Esophagus squamous epithelium (tissue), 5 donors: Measurements from ENCODE around the gene ERC1. TPM values are rescaled to one million over a fixed set of nuclear protein-coding genes. Genes with fewer than 3 reads are reported as not detected.
A peak's percentile ranks its signal among the peaks of the same experiment; 100 is the strongest.

Source experiments
- DNase-seq: peaks from one replicate; lab custom pipeline; 2025; lab: John Stamatoyannopoulos, UW
- H3K27ac ChIP-seq, 4 donors: fragments of 200-600 bp; sonication (generic); one replicate each; pipeline ENCODE4 v1.5.1; 2016 to 2019; ENCODE audit warnings: mild to moderate bottlenecking in 1 of 4
- H3K27me3 ChIP-seq, 4 donors: fragments of 200-600 bp; sonication (generic); 1 replicate in 3 of 4; 2 replicates in 1 of 4; pipeline versions ENCODE4 v1.5.1 to v1.6.0; 2017 to 2021; ENCODE audit warnings: antibody characterized with exemption in 1 of 4
- H3K36me3 ChIP-seq, 3 donors: fragments of 200-600 bp; sonication (generic); one replicate each; pipeline ENCODE4 v1.5.1; 2016 to 2019
- H3K4me1 ChIP-seq, 3 donors: fragments of 200-600 bp; sonication (generic); one replicate each; pipeline ENCODE4 v1.5.1; 2017 to 2019
- H3K4me3 ChIP-seq, 4 donors: fragments of 200-600 bp; sonication (generic); 1 replicate in 3 of 4; 2 replicates in 1 of 4; pipeline ENCODE4 v1.5.1; 2016 to 2019; ENCODE audit warnings: mild to moderate bottlenecking in 2 of 4, moderate library complexity in 1 of 4
- H3K9me3 ChIP-seq, 3 donors: fragments of 200-600 bp; sonication (generic); one replicate each; pipeline ENCODE4 v1.5.1; 2016 to 2019
- CTCF ChIP-seq, 6 experiments: fragments of 450-650 bp in 4 of 6; fragments of 200-600 bp in 2 of 6; sonication (generic) in 2 of 6; IDR thresholded peaks; one replicate each; pipeline ENCODE4 v1.5.1; 2016 to 2019; ENCODE audit warnings: antibody characterized with exemption in 6 of 6, mild to moderate bottlenecking in 4 of 6, moderate library complexity in 4 of 6
- POLR2A ChIP-seq, 4 donors: fragments of 450-650 bp; IDR thresholded peaks; one replicate each; pipeline ENCODE4 v1.6.1; 2017; ENCODE audit warnings: antibody characterized with exemption in 4 of 4, mild to moderate bottlenecking in 4 of 4, moderate library complexity in 3 of 4
- WGBS, 2 donors: methylation state at CpG; one replicate each; pipeline ENCODE4 v1.1.5; 2018; 5-methylcytosine and 5-hydroxymethylcytosine counted together
- intact Hi-C: fragments of 100-400 bp; cut with DNase I; formaldehyde crosslinking; loops from one replicate; pipeline ENCODE4 v1.15.0; 2022
- total RNA-seq, 4 donors: library from RNA; depleted of rRNA; stranded (reverse); fragments of >200 nt; gene quantifications; one replicate each; pipeline ENCODE4 v1.1.0, GENCODE V29; 2016
- donor health status: DM: yes; HTN: yes; CAD: no.

The ERC1 gene
- total RNA-seq, 4 donors from 2014 or later = 19.0 to 50.7 (median 37.5) TPM

DNA sequence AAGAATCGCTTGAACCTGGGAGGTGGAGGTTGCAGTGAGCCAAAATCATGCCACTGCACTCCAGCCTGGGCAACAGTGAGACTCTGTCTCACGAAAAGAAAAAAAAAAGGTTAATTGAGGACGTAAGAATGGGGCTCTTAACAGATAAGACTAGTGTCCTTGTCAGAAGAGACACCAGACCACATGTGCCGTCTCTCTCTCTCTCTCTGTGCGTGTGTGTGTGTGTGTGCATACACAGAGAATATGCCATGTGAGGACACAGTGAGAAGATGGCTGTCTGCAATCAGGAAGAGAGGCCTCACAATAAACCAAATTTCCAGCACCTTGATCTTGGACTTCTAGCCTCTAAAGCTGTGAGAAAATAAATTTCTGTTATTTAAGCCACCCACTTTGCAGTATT is 11.7 kb upstream of the ERC1 start:
- Histone ChIP-seq H3K4me3 (no peak overlapping the region), H3K27me3 (no peaks in the 10 kb centered on the region), H3K27ac (no peak overlapping the region), H3K9me3 (no peaks in the 10 kb centered on the region), H3K4me1 (no peaks in the 10 kb centered on the region), H3K36me3 (peaks cover 0 to 5% (median 0%) of the 10 kb centered on the region in 3 donors)
- intact Hi-C loops = no loop called here
- no peak for TF ChIP-seq CTCF (IDR thresholded peaks at IDR 0.05)
- no peak for TF ChIP-seq POLR2A (IDR thresholded peaks at IDR 0.05)
- DNase-seq = no peak
- WGBS, 2 donors = 75 to 84% methylated on average over 4 to 5 of the region's 5 CpGs

GRCh38 chr12:981176-981828 is 9.7 kb upstream of the ERC1 start:
- WGBS, 2 donors = 86 to 89% methylated on average over 7 to 8 of the region's 8 CpGs
- Histone ChIP-seq H3K4me3 (no peak overlapping the region), H3K27me3 (no peaks in the 10 kb centered on the region), H3K4me1 (no peaks in the 10 kb centered on the region), H3K27ac (no peak overlapping the region), H3K9me3 (no peaks in the 10 kb centered on the region), H3K36me3 (no peaks in the 10 kb centered on the region)
- intact Hi-C loops = no loop called here
- DNase-seq = no peak
- no peak for TF ChIP-seq CTCF (IDR thresholded peaks at IDR 0.05)
- no peak for TF ChIP-seq POLR2A (IDR thresholded peaks at IDR 0.05)

GRCh38 chr12:981961-982360 is 9.1 kb upstream of the ERC1 start:
- Histone ChIP-seq H3K9me3 (no peaks in the 10 kb centered on the region), H3K36me3 (no peaks in the 10 kb centered on the region), H3K4me1 (no peaks in the 10 kb centered on the region), H3K4me3 (no peak overlapping the region), H3K27ac (no peak overlapping the region), H3K27me3 (no peaks in the 10 kb centered on the region)
- DNase-seq = no peak
- WGBS, 2 donors = 73 to 90% methylated on average over 3 of the region's 3 CpGs
- intact Hi-C loops = no loop called here
- TF ChIP-seq CTCF (IDR thresholded peaks at IDR 0.05) = no peak
- TF ChIP-seq POLR2A (IDR thresholded peaks at IDR 0.05) = no peak

DNA sequence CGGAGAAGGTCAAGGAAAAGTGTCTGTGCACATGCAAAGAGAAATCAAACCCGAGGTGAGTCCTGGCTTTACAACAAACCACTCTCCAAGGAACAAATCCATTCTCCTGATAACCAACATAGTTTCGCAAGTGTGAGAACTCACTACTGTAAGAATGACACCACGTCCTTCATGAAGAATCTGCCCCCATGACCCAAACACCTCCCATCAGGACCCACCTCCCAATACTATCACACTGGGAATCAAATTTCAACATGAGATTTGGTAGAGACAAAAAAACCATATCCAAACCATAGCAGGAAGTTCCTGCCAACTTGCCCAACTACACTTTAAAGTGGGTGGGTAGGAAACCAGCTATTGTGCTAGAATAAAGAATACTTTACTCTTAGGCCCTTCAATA is 2.4 kb upstream of the ERC1 start:
- intact Hi-C loops = no loop called here
- Histone ChIP-seq H3K4me1 (peaks cover 7 to 44% (median 22%) of the 10 kb centered on the region in 3 donors), H3K36me3 (no peaks in the 10 kb centered on the region), H3K9me3 (no peaks in the 10 kb centered on the region), H3K27ac (peak overlapping the region in 2 of 4 donors; percentile 99), H3K4me3 (peak overlapping the region in 1 of 4 donors; percentile 12), H3K27me3 (no peaks in the 10 kb centered on the region)
- DNase-seq = no peak
- TF ChIP-seq CTCF (IDR thresholded peaks at IDR 0.05) (no peak), POLR2A (IDR thresholded peaks at IDR 0.05) (no peak)
- WGBS, 2 donors = 69 to 79% methylated on average over 4 of the region's 4 CpGs

GRCh38 chr12:989051-989450 is 2.0 kb upstream of the ERC1 start:
- Histone ChIP-seq H3K4me1 (peaks cover 7 to 48% (median 22%) of the 10 kb centered on the region in 3 donors), H3K27ac (peak overlapping the region in 2 of 4 donors; percentile 99), H3K9me3 (no peaks in the 10 kb centered on the region), H3K36me3 (no peaks in the 10 kb centered on the region), H3K27me3 (no peaks in the 10 kb centered on the region), H3K4me3 (peak overlapping the region in 1 of 4 donors; percentile 12)
- 71 to 75% methylated on average over 2 of the region's 2 CpGs for WGBS, 2 donors
- DNase-seq = no peak
- intact Hi-C loops = no loop called here
- TF ChIP-seq POLR2A (IDR thresholded peaks at IDR 0.05) (no peak), CTCF (IDR thresholded peaks at IDR 0.05) (no peak)
